Esophagus squamous epithelium (tissue), 5 donors: ENCODE data around the gene CCDC170. TPM values are rescaled to one million over a fixed set of nuclear protein-coding genes. Genes with fewer than 3 reads are reported as not detected.
A peak's percentile ranks its signal among the peaks of the same experiment; 100 is the strongest.

ENCODE experiments used
- DNase-seq: peaks from one replicate; lab custom pipeline; 2025; lab: John Stamatoyannopoulos, UW
- H3K27ac ChIP-seq, 4 donors: fragments of 200-600 bp; sonication (generic); one replicate each; pipeline ENCODE4 v1.5.1; 2016 to 2019; ENCODE audit warnings: mild to moderate bottlenecking in 1 of 4
- H3K27me3 ChIP-seq, 4 donors: fragments of 200-600 bp; sonication (generic); 1 replicate in 3 of 4; 2 replicates in 1 of 4; pipeline versions ENCODE4 v1.5.1 to v1.6.0; 2017 to 2021; ENCODE audit warnings: antibody characterized with exemption in 1 of 4
- H3K36me3 ChIP-seq, 3 donors: fragments of 200-600 bp; sonication (generic); one replicate each; pipeline ENCODE4 v1.5.1; 2016 to 2019
- H3K4me1 ChIP-seq, 3 donors: fragments of 200-600 bp; sonication (generic); one replicate each; pipeline ENCODE4 v1.5.1; 2017 to 2019
- H3K4me3 ChIP-seq, 4 donors: fragments of 200-600 bp; sonication (generic); 1 replicate in 3 of 4; 2 replicates in 1 of 4; pipeline ENCODE4 v1.5.1; 2016 to 2019; ENCODE audit warnings: mild to moderate bottlenecking in 2 of 4, moderate library complexity in 1 of 4
- H3K9me3 ChIP-seq, 3 donors: fragments of 200-600 bp; sonication (generic); one replicate each; pipeline ENCODE4 v1.5.1; 2016 to 2019
- POLR2A ChIP-seq, 4 donors: fragments of 450-650 bp; IDR thresholded peaks; one replicate each; pipeline ENCODE4 v1.6.1; 2017; ENCODE audit warnings: antibody characterized with exemption in 4 of 4, mild to moderate bottlenecking in 4 of 4, moderate library complexity in 3 of 4
- WGBS, 2 donors: methylation state at CpG; one replicate each; pipeline ENCODE4 v1.1.5; 2018; 5-methylcytosine and 5-hydroxymethylcytosine counted together
- intact Hi-C: fragments of 100-400 bp; cut with DNase I; formaldehyde crosslinking; loops from one replicate; pipeline ENCODE4 v1.15.0; 2022
- total RNA-seq, 4 donors: library from RNA; depleted of rRNA; stranded (reverse); fragments of >200 nt; gene quantifications; one replicate each; pipeline ENCODE4 v1.1.0, GENCODE V29; 2016
- TF ChIP-seq, protein P1 (sequence below), 6 experiments: fragments of 450-650 bp in 4 of 6; fragments of 200-600 bp in 2 of 6; sonication (generic) in 2 of 6; IDR thresholded peaks; one replicate each; pipeline ENCODE4 v1.5.1; 2016 to 2019; ENCODE audit warnings: antibody characterized with exemption in 6 of 6, mild to moderate bottlenecking in 4 of 6, moderate library complexity in 4 of 6
- donor health status: DM: yes; HTN: yes; CAD: no.

Gene CCDC170
- total RNA-seq, 4 donors from 2014 or later: 0.70 to 3.3 (median 0.95) TPM; not detected in 1

DNA sequence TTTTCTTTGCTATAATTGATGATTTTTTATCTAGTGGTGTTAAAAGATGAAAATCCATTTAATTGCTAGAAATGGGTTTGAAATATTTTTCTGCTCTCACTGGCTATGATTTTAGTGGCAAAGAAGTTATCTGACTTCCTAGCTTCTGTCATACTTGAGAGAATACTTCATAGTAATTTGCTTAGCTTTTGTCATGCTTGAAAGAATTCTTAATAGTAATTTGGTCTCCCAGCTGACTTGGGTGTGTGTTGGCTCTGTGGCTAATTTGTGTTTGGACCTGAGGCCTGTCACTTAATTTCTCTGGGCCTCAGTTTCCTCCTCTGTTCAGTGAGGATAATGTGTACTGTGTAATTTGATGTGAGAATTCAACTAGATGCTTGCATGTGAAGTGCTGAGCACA is 29.1 kb upstream of the CCDC170 start:
- Histone ChIP-seq H3K36me3 (peaks cover 0 to 77% (median 6%) of the 10 kb centered on the region in 3 donors), H3K4me3 (no peak overlapping the region), H3K27me3 (no peaks in the 10 kb centered on the region), H3K4me1 (no peaks in the 10 kb centered on the region), H3K27ac (no peak overlapping the region), H3K9me3 (no peaks in the 10 kb centered on the region)
- no peak for DNase-seq
- intact Hi-C loops: no loop called here
- no peak for TF ChIP-seq POLR2A (IDR thresholded peaks at IDR 0.05)
- TF ChIP-seq, protein P1, sequence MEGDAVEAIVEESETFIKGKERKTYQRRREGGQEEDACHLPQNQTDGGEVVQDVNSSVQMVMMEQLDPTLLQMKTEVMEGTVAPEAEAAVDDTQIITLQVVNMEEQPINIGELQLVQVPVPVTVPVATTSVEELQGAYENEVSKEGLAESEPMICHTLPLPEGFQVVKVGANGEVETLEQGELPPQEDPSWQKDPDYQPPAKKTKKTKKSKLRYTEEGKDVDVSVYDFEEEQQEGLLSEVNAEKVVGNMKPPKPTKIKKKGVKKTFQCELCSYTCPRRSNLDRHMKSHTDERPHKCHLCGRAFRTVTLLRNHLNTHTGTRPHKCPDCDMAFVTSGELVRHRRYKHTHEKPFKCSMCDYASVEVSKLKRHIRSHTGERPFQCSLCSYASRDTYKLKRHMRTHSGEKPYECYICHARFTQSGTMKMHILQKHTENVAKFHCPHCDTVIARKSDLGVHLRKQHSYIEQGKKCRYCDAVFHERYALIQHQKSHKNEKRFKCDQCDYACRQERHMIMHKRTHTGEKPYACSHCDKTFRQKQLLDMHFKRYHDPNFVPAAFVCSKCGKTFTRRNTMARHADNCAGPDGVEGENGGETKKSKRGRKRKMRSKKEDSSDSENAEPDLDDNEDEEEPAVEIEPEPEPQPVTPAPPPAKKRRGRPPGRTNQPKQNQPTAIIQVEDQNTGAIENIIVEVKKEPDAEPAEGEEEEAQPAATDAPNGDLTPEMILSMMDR (IDR thresholded peaks at IDR 0.05): no peak

DNA sequence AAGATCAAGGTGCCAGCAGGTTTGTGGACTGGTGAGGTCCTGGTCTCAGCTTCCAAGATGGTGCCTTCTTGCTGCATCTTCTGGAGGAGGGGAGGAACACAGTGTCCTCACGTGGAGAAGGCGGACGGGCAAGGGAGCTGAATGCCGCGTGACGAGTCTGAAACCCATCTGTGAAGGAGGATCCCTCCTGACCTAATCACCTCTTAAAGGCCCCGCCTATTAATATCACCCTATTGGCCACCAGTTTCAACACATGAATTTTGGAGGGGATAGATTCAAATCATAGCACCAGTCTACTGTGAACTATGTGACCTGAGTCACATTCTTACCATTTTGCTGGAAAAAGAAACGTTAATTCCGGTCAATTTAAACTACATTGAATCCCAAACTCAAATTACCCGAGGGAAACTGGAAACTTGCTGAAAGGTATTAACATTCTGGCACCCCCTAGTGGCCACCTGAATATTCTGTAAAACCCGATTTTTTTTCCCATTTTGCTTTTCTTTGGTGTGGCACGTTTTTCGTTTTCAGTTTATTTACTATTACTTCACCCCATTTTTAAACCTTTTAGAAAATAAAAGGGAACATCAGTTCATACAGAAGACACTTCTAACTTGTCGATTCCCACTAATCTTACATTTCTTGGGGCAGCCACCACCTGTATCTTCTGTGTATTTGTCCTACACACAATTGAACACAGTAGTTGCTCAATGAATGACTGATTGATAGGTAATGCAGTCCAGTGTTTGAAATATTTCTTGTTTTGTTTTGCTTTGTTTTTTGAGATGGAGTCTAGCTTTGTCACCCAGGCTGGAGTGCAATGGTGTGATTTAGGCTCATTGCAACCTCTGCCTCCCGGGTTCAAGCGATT is 17.9 kb upstream of the CCDC170 start:
- no peak for DNase-seq
- H3K27me3 ChIP-seq: no peaks in the 10 kb centered on the region
- peaks cover 0 to 8% (median 0%) of the 10 kb centered on the region in 3 donors for H3K4me1 ChIP-seq
- intact Hi-C loops: no loop called here
- H3K36me3 ChIP-seq: peaks cover 0 to under 1% (median 0%) of the 10 kb centered on the region in 3 donors
- no peaks in the 10 kb centered on the region for H3K9me3 ChIP-seq
- H3K27ac ChIP-seq: no peak overlapping the region
- WGBS, 2 donors: 16 to 39% methylated on average over 8 to 16 of the region's 16 CpGs
- H3K4me3 ChIP-seq: peak overlapping the region in 1 of 4 donors; percentile 42
- TF ChIP-seq, protein P1 (IDR thresholded peaks at IDR 0.05): peak; percentile 54 to 90 (median 68)
- no peak for TF ChIP-seq POLR2A (IDR thresholded peaks at IDR 0.05)

DNA sequence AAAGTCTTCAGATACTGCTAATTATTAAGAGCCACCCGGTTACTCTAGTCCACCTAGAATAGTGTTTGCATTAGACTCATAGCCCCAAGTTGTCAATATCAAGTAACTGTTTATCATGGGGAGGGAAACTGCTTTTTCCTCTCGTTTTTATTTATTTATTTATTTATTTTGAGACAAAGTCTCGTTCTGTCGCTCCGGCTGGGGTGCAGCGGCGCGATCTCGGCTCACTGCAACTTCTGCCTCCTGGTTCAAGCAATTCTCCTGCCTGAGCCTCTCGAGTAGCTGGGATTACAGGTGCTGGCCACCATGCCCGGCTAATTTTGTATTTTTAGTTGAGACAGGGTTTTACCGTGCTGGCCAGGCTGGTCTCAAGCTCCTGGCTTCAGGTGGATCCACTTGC is 16.1 kb upstream of the CCDC170 start:
- no peaks in the 10 kb centered on the region for H3K36me3 ChIP-seq
- 94 to 95% methylated on average over 12 of the region's 12 CpGs for WGBS, 2 donors
- TF ChIP-seq, protein P1 (IDR thresholded peaks at IDR 0.05): no peak
- no peak for TF ChIP-seq POLR2A (IDR thresholded peaks at IDR 0.05)
- no peaks in the 10 kb centered on the region for H3K27me3 ChIP-seq
- no peaks in the 10 kb centered on the region for H3K9me3 ChIP-seq
- H3K4me3 ChIP-seq: no peak overlapping the region
- no peak overlapping the region for H3K27ac ChIP-seq
- peaks cover 0 to 22% (median 7%) of the 10 kb centered on the region in 3 donors for H3K4me1 ChIP-seq
- intact Hi-C loops: no loop called here
- no peak for DNase-seq

DNA sequence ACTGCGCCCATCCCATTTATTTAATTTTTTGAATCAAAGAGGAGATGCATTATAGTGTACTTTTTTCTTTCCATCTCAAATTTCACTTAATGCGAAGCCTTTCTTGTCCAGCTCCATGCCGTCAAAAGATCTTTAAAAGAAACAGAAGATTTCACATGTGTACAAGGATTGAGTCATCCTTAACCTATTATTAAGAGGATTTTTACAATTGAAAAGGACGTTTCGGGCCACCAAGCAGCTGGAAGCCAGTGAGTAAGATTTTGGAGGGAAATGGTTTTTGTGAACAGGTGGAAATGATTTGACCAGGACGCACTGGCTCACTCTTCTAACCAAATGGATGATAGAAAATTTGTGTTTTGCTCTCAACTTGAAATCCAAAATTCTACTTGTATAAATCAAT is 15.1 kb upstream of the CCDC170 start:
- WGBS, 2 donors: 76 to 86% methylated on average over 6 of the region's 6 CpGs
- H3K27me3 ChIP-seq: no peaks in the 10 kb centered on the region
- H3K36me3 ChIP-seq: no peaks in the 10 kb centered on the region
- H3K4me3 ChIP-seq: no peak overlapping the region
- DNase-seq: no peak
- no peak overlapping the region for H3K27ac ChIP-seq
- peaks cover 0 to 24% (median 7%) of the 10 kb centered on the region in 3 donors for H3K4me1 ChIP-seq
- TF ChIP-seq POLR2A (IDR thresholded peaks at IDR 0.05): no peak
- H3K9me3 ChIP-seq: no peaks in the 10 kb centered on the region
- intact Hi-C loops: no loop called here

DNA sequence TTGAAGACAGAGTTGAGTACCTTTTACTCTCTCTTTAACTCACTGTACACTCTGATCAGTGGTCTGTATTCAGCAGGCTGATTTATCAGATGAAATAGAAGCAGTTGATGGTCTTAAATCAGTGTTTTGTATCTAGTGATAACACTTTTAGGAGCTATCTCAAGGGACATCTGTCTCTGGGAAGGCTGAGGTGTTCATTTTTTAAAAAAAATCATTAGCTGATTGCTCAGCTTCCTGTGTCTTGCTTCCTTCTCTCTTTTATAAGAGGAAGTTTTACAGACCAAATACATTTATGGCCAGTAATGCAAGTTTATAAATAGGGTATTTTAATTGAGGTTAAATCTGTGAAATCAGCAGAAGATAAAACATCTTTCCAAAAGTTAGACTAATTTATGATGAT is 12.0 kb upstream of the CCDC170 start:
- intact Hi-C loops: no loop called here
- DNase-seq: no peak
- H3K27me3 ChIP-seq: no peaks in the 10 kb centered on the region
- H3K36me3 ChIP-seq: no peaks in the 10 kb centered on the region
- H3K9me3 ChIP-seq: no peaks in the 10 kb centered on the region
- H3K27ac ChIP-seq: peak overlapping the region in 2 of 4 donors; percentile 59 to 63
- H3K4me1 ChIP-seq: peaks cover 0 to 16% (median 7%) of the 10 kb centered on the region in 3 donors
- H3K4me3 ChIP-seq: no peak overlapping the region
- TF ChIP-seq, protein P1 (IDR thresholded peaks at IDR 0.05): no peak
- TF ChIP-seq POLR2A (IDR thresholded peaks at IDR 0.05): no peak
